IPS DF 6.9 (cell line): ENCODE measurements around the gene SF1.

Experiments used
- DNase-seq: peaks from one replicate; pipeline ENCODE4 v3.0.0-alpha.2; 2013; ENCODE audit warnings: low read depth, low spot score
- H3K27ac ChIP-seq: one replicate; pipeline ENCODE4 v1.5.1; 2013; ENCODE audit warnings: low read length, control low read depth
- H3K27me3 ChIP-seq: 2 replicates; pipeline ENCODE4 v1.6.1; 2013; ENCODE audit warnings: mild to moderate bottlenecking, low read length; ENCODE audit not compliant: control insufficient read depth, insufficient read depth
- H3K36me3 ChIP-seq: 2 replicates; pipeline ENCODE4 v1.6.1; 2013; ENCODE audit warnings: low read length; ENCODE audit not compliant: control insufficient read depth, insufficient read depth
- H3K4me1 ChIP-seq: 2 replicates; pipeline ENCODE4 v1.6.1; 2013; ENCODE audit warnings: low read length; ENCODE audit not compliant: control insufficient read depth, insufficient read depth
- H3K4me3 ChIP-seq: 2 replicates; pipeline ENCODE4 v1.5.1; 2013; ENCODE audit warnings: mild to moderate bottlenecking, low read length
- H3K9me3 ChIP-seq: 2 replicates; pipeline ENCODE4 v1.6.1; 2013; ENCODE audit warnings: low read length, inconsistent platforms; ENCODE audit not compliant: control insufficient read depth, insufficient read depth
- WGBS: extraction: QIAGEN DNeasy Blood & Tissue Kit; methylation state at CpG from one replicate; pipeline ENCODE4 v1.1.7; 2013; ENCODE audit warnings: mixed read lengths, missing lambda C conversion rate; ENCODE audit not compliant: insufficient read length, insufficient coverage; 5-methylcytosine and 5-hydroxymethylcytosine counted together

SF1 gene

GRCh38 chr11:64810271-64810890 lies 32.0 kb upstream of the SF1 start, which contains the start of gene MEN1:
Gene MEN1, minus strand, starts transcription at chr11:64810551. Its CDS starts 442 bp downstream, at chr11:64810109.
- DNase-seq = peak; percentile 90
- H3K4me1 ChIP-seq = no peaks in the 10 kb centered on the region
- no CpG with 5 or more reads among the region's 46 CpGs for WGBS
- peak within 1 kb of the TSS; percentile 90 for H3K4me3 ChIP-seq
- peaks cover 8% of the 10 kb centered on the region; the same call in 1 of the 2 replicates for H3K36me3 ChIP-seq
- H3K27ac ChIP-seq = no peak within 1 kb of the TSS
- H3K27me3 ChIP-seq = no peaks in the 10 kb centered on the region
- no peaks in the 10 kb centered on the region for H3K9me3 ChIP-seq

DNA sequence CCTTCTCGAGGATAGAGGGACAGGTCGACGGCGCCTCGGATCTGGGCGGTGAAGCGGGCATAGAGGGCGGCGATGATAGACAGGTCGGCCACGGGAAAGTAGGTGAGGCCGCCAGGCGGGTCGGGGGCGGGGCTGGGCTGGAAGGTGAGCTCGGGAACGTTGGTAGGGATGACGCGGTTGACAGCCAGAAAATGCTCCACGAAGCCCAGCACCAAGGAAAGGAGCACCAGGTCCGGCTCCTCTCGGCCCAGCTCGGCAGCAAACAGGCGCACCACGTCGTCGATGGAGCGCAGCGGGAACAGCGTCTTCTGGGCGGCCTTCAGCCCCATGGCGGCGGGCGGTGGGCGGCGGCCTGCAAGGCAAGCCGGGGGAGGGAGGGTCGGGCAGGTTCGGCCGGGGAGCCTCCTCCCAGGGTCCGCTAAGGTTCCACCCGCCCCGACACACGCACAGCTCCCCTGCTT lies 31.5 kb upstream of the SF1 start:
- Histone ChIP-seq H3K4me3 (peak overlapping the region; percentile 90), H3K9me3 (no peaks in the 10 kb centered on the region), H3K36me3 (peaks cover 10% of the 10 kb centered on the region; the same call in 1 of the 2 replicates), H3K27ac (no peak overlapping the region), H3K4me1 (no peaks in the 10 kb centered on the region), H3K27me3 (no peaks in the 10 kb centered on the region)
- no peak for DNase-seq
- WGBS = no CpG with 5 or more reads among the region's 44 CpGs

DNA sequence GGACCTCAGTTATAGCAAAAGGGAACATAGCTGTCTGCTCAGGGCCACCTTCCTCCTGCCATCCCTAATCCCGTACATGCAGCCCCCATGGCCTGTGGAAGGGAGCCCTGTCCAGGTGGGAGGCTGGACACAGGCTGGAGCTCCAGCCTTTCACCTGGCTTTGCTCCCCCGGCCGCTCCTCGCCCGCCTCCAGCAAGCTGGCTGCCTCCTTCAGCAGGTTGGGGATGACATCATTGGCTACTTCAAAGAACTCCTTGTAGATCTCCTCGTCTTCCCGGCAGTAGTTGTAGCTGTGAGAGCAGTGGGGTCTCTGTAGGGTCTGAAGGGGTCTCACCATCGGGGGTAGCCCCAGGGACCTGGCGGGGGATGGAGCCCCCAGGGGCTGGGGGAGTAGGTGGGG lies 27.1 kb upstream of the SF1 start:
- Histone ChIP-seq H3K27ac (no peak overlapping the region), H3K4me3 (no peak overlapping the region), H3K4me1 (0 out of 2 replicates have a peak, but pooled peaks cover 2% of the 10 kb centered on the region), H3K36me3 (peaks cover 10% of the 10 kb centered on the region; the same call in 1 of the 2 replicates), H3K27me3 (no peaks in the 10 kb centered on the region), H3K9me3 (no peaks in the 10 kb centered on the region)
- no peak for DNase-seq
- no CpG with 5 or more reads among the region's 9 CpGs for WGBS

GRCh38 chr11:64804346-64805210 lies 26.2 kb upstream of the SF1 start:
- H3K27me3 ChIP-seq = no peaks in the 10 kb centered on the region
- DNase-seq = no peak
- H3K4me3 ChIP-seq = no peak overlapping the region
- no peaks in the 10 kb centered on the region for H3K9me3 ChIP-seq
- no peak overlapping the region for H3K27ac ChIP-seq
- WGBS = no CpG with 5 or more reads among the region's 41 CpGs
- 0 out of 2 replicates have a peak, but pooled peaks cover 2% of the 10 kb centered on the region for H3K4me1 ChIP-seq
- H3K36me3 ChIP-seq = peaks cover 12% of the 10 kb centered on the region; the same call in 1 of the 2 replicates

- Histone ChIP-seq H3K9me3 (no peaks in the 10 kb centered on the region), H3K36me3 (peaks cover 14% of the 10 kb centered on the region; the same call in 1 of the 2 replicates), H3K27ac (no peak overlapping the region), H3K4me1 (0 out of 2 replicates have a peak, but pooled peaks cover 2% of the 10 kb centered on the region), H3K4me3 (peak overlapping the region; percentile 1; the same call in 1 of the 2 replicates), H3K27me3 (no peaks in the 10 kb centered on the region)
- WGBS = no CpG with 5 or more reads among the region's 15 CpGs
- DNase-seq = no peak
These were observed 25.6 kb upstream of the SF1 start for GRCh38 chr11:64803846-64804345.

- Histone ChIP-seq H3K36me3 (peaks cover 14% of the 10 kb centered on the region; the same call in 1 of the 2 replicates), H3K27ac (no peak within 1 kb of the TSS)
These were observed 25.0 kb upstream of the SF1 start, which contains the start of gene MAP4K2 for GRCh38 chr11:64803158-64803845. Gene MAP4K2, minus strand, starts transcription at chr11:64803214. Its CDS starts 65 bp downstream, at chr11:64803149.

GRCh38 chr11:64802370-64803157 lies 24.2 kb upstream of the SF1 start:
- Histone ChIP-seq H3K27ac (no peak overlapping the region), H3K9me3 (no peaks in the 10 kb centered on the region), H3K4me1 (0 out of 2 replicates have a peak, but pooled peaks cover 2% of the 10 kb centered on the region), H3K36me3 (peaks cover 14% of the 10 kb centered on the region; the same call in 1 of the 2 replicates), H3K4me3 (peak overlapping the region; percentile 74; the same call in 1 of the 2 replicates), H3K27me3 (no peaks in the 10 kb centered on the region)
- DNase-seq = no peak
- WGBS = no CpG with 5 or more reads among the region's 54 CpGs

More at GRCh38 chr11:64803158-64803845, 25.0 kb upstream of the SF1 start, which contains the start of gene MAP4K2:
- Histone ChIP-seq H3K4me1 (0 out of 2 replicates have a peak, but pooled peaks cover 2% of the 10 kb centered on the region), H3K27me3 (no peaks in the 10 kb centered on the region), H3K9me3 (no peaks in the 10 kb centered on the region), H3K4me3 (peak within 1 kb of the TSS; percentile 74; the same call in 1 of the 2 replicates)
- WGBS = no CpG with 5 or more reads among the region's 58 CpGs
- DNase-seq = peak; percentile 70

GRCh38 chr11:64801561-64802369 lies 23.4 kb upstream of the SF1 start:
- no peak overlapping the region for H3K4me3 ChIP-seq
- DNase-seq = no peak
- H3K27me3 ChIP-seq = no peaks in the 10 kb centered on the region
- no peak overlapping the region for H3K27ac ChIP-seq
- no CpG with 5 or more reads among the region's 13 CpGs for WGBS
- H3K9me3 ChIP-seq = no peaks in the 10 kb centered on the region
- 0 out of 2 replicates have a peak, but pooled peaks cover 2% of the 10 kb centered on the region for H3K4me1 ChIP-seq
- peaks cover 11% of the 10 kb centered on the region; the same call in 1 of the 2 replicates for H3K36me3 ChIP-seq

DNA sequence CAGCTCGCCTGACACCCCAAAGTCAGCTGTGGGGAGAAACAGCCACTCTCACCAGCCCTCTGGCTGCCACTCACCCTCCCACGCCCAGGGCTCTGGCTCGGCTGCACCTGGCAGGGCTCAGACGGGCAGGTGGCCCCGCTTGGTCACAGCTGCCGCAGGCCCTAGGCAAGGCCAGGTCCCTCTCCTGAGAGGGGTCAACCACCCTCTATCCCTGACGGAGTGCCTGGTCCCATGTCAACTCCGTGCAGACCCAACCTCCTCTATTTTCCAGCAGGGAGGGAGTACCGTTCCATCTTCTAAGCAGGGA lies 22.8 kb upstream of the SF1 start:
- no CpG with 5 or more reads among the region's 9 CpGs for WGBS
- Histone ChIP-seq H3K4me3 (no peak overlapping the region), H3K4me1 (0 out of 2 replicates have a peak, but pooled peaks cover 2% of the 10 kb centered on the region), H3K9me3 (no peaks in the 10 kb centered on the region), H3K27me3 (no peaks in the 10 kb centered on the region), H3K36me3 (peaks cover 12% of the 10 kb centered on the region; the same call in 1 of the 2 replicates), H3K27ac (no peak overlapping the region)
- DNase-seq = no peak
